Measurements from ENCODE around the gene TM9SF2.

Gene TM9SF2

GRCh38 chr13:99580500-99581268 is 79.4 kb downstream of the TM9SF2 start:
- DNase-seq (ENCODE audit: low read depth) = no peak

GRCh38 chr13:99582511-99582910 is 81.2 kb downstream of the TM9SF2 start:
- no peak for DNase-seq (ENCODE audit: low read depth)

GRCh38 chr13:99585609-99586008 is 84.3 kb downstream of the TM9SF2 start:
- DNase-seq (ENCODE audit: low read depth) = no peak

- no peak for DNase-seq (ENCODE audit: low read depth)
These were observed 85.7 kb downstream of the TM9SF2 start for GRCh38 chr13:99587021-99587420.

GRCh38 chr13:99587893-99588606 is 86.8 kb downstream of the TM9SF2 start:
- DNase-seq (ENCODE audit: low read depth) = no peak

GRCh38 chr13:99589575-99589974 is 88.3 kb downstream of the TM9SF2 start:
- no peak for DNase-seq (ENCODE audit: low read depth)

GRCh38 chr13:99590519-99591011 is 89.3 kb downstream of the TM9SF2 start:
- no peak for DNase-seq (ENCODE audit: low read depth)

GRCh38 chr13:99596180-99596579 is 94.9 kb downstream of the TM9SF2 start:
- no peak for DNase-seq (ENCODE audit: low read depth)

GRCh38 chr13:99600318-99600717 is 99.0 kb downstream of the TM9SF2 start:
- DNase-seq (ENCODE audit: low read depth) = no peak

- DNase-seq (ENCODE audit: low read depth) = no peak
These were observed 100.3 kb downstream of the TM9SF2 start for GRCh38 chr13:99601535-99601934.

GRCh38 chr13:99604636-99605035 is 103.4 kb downstream of the TM9SF2 start:
- DNase-seq (ENCODE audit: low read depth) = no peak

- DNase-seq (ENCODE audit: low read depth) = no peak
These were observed 104.4 kb downstream of the TM9SF2 start for GRCh38 chr13:99605420-99606323.

- DNase-seq (ENCODE audit: low read depth) = peak; percentile 49
These were observed 105.2 kb downstream of the TM9SF2 start, which contains the start of gene CLYBL for GRCh38 chr13:99606324-99607066. CLYBL (plus strand) TSS chr13:99606690.

- DNase-seq (ENCODE audit: low read depth) = no peak
These were observed 107.1 kb downstream of the TM9SF2 start for GRCh38 chr13:99608345-99608744.

- DNase-seq (ENCODE audit: low read depth) = no peak
These were observed 109.5 kb downstream of the TM9SF2 start for GRCh38 chr13:99610702-99611289.

All from GM04504 (cell line).